Measurements from ENCODE around the gene GLI1. TPM values are rescaled to one million over a fixed set of nuclear protein-coding genes. Genes with fewer than 3 reads are reported as not detected.

GLI1 gene
- total and polyA plus RNA-seq, 2 of the 13 experiments (the other 11 are each of a cell fraction or from before 2014, with no cell fraction given) = 0.09 to 0.20 TPM

- TF ChIP-seq ZNF451 (CRISPR knock-in tag; IDR thresholded peaks at IDR 0.05) (0 out of 2 replicates have a peak, but pooled peaks have one; percentile 19), PTBP1 (IDR thresholded peaks at IDR 0.05; ENCODE audit: low read depth, low read length, poor library complexity, severe bottlenecking) (no peak), ZNF788 (CRISPR knock-in tag; IDR thresholded peaks at IDR 0.05; ENCODE audit: borderline replicate concordance) (0 out of 2 replicates have a peak, but pooled peaks have one; percentile 58), ATF1 (CRISPR knock-in tag; IDR thresholded peaks at IDR 0.05) (peak; percentile 71), KLF11 (CRISPR knock-in tag; IDR thresholded peaks at IDR 0.05) (no peak), U2AF2 (IDR thresholded peaks at IDR 0.05; ENCODE audit: low read depth, low read length) (0 out of 2 replicates have a peak, but pooled peaks have one; percentile 49), WIZ (CRISPR knock-in tag; IDR thresholded peaks at IDR 0.05) (peak; percentile 60), HMGXB4 (CRISPR knock-in tag; IDR thresholded peaks at IDR 0.05; ENCODE audit: borderline replicate concordance in 1 of 2, low read depth in 1 of 2) (peak in 1 of 2 experiments; percentile 84), ZBTB26 (CRISPR knock-in tag; IDR thresholded peaks at IDR 0.05; ENCODE audit: borderline replicate concordance) (0 out of 2 replicates have a peak, but pooled peaks have one; percentile 30), PCBP1 (IDR thresholded peaks at IDR 0.05; ENCODE audit: borderline replicate concordance, low read depth, low read length) (no peak), NR2F2 (IDR thresholded peaks at IDR 0.05; ENCODE audit: borderline replicate concordance, low read depth) (peak; percentile 88), GATAD2A (CRISPR knock-in tag; IDR thresholded peaks at IDR 0.05) (peak; percentile 37; the same call in 1 of the 2 replicates), ASH2L (IDR thresholded peaks at IDR 0.05; ENCODE audit: insufficient read length, low read depth, low read length) (peak; percentile 53), SRSF4 (IDR thresholded peaks at IDR 0.05; ENCODE audit: low read depth, low read length, poor library complexity, severe bottlenecking) (no peak), KLF6 (CRISPR knock-in tag; IDR thresholded peaks at IDR 0.05) (peak; percentile 66), HBP1 (CRISPR knock-in tag; IDR thresholded peaks at IDR 0.05; ENCODE audit: low read depth) (peak; percentile 67; the same call in 1 of the 2 replicates), ZFP36L2 (CRISPR knock-in tag; IDR thresholded peaks at IDR 0.05) (0 out of 2 replicates have a peak, but pooled peaks have one; percentile 88), ZNF441 (CRISPR knock-in tag; IDR thresholded peaks at IDR 0.05; ENCODE audit: borderline replicate concordance) (no peak), TBX3 (IDR thresholded peaks at IDR 0.05; ENCODE audit: borderline replicate concordance) (peak; percentile 19; the same call in 1 of the 2 replicates), PITX1 (CRISPR knock-in tag; IDR thresholded peaks at IDR 0.05) (peak; percentile 84), RARA (CRISPR knock-in tag; IDR thresholded peaks at IDR 0.05) (peak; percentile 59; the same call in 1 of the 2 replicates), KAT7 (CRISPR knock-in tag; IDR thresholded peaks at IDR 0.05; ENCODE audit: borderline replicate concordance) (0 out of 2 replicates have a peak, but pooled peaks have one; percentile 73)
Measured at GRCh38 chr12:57520053-57520818, 60.7 kb downstream of the GLI1 start, which contains the start of gene DDIT3 (continued).

All from HepG2 (cell line).